Measurements from ENCODE around the gene EME1.

EME1 gene

GRCh38 chr17:50352693-50353599, 20.1 kb upstream of the EME1 start:
- no peaks in the 10 kb centered on the region for H3K9me3 ChIP-seq
- H3K36me3 ChIP-seq: peaks cover 33% of the 10 kb centered on the region
- no peak for TF ChIP-seq CTCF (IDR thresholded peaks at IDR 0.05; ENCODE audit: low read depth, low read length)
- DNase-seq: no peak
- no peak overlapping the region for H3K4me3 ChIP-seq (ENCODE audit: low read depth, low read length)
- H3K4me1 ChIP-seq: no peaks in the 10 kb centered on the region
- H3K27me3 ChIP-seq: no peaks in the 10 kb centered on the region

GRCh38 chr17:50353600-50354195, 19.3 kb upstream of the EME1 start:
- H3K4me3 ChIP-seq (ENCODE audit: low read depth, low read length): no peak overlapping the region
- no peaks in the 10 kb centered on the region for H3K4me1 ChIP-seq
- peaks cover 40% of the 10 kb centered on the region for H3K36me3 ChIP-seq
- no peaks in the 10 kb centered on the region for H3K9me3 ChIP-seq
- no peak for DNase-seq
- H3K27me3 ChIP-seq: no peaks in the 10 kb centered on the region
- TF ChIP-seq CTCF (IDR thresholded peaks at IDR 0.05; ENCODE audit: low read depth, low read length): no peak

GRCh38 chr17:50354198-50354597, 18.8 kb upstream of the EME1 start:
- Histone ChIP-seq H3K36me3 (peaks cover 45% of the 10 kb centered on the region), H3K27me3 (no peaks in the 10 kb centered on the region)
- no peak for TF ChIP-seq CTCF (IDR thresholded peaks at IDR 0.05; ENCODE audit: low read depth, low read length)

GRCh38 chr17:50354776-50355175, 18.3 kb upstream of the EME1 start:
- H3K9me3 ChIP-seq: no peaks in the 10 kb centered on the region
- H3K36me3 ChIP-seq: peaks cover 45% of the 10 kb centered on the region
- no peak for TF ChIP-seq CTCF (IDR thresholded peaks at IDR 0.05; ENCODE audit: low read depth, low read length)
- no peak for DNase-seq
- no peaks in the 10 kb centered on the region for H3K27me3 ChIP-seq
- H3K4me1 ChIP-seq: no peaks in the 10 kb centered on the region
- H3K4me3 ChIP-seq (ENCODE audit: low read depth, low read length): no peak overlapping the region

More at GRCh38 chr17:50354198-50354597, 18.8 kb upstream of the EME1 start:
- Histone ChIP-seq H3K4me3 (ENCODE audit: low read depth, low read length) (no peak overlapping the region), H3K4me1 (no peaks in the 10 kb centered on the region), H3K9me3 (no peaks in the 10 kb centered on the region)
- DNase-seq: no peak

- no peak for DNase-seq
- no peak for TF ChIP-seq CTCF (IDR thresholded peaks at IDR 0.05; ENCODE audit: low read depth, low read length)
- no peaks in the 10 kb centered on the region for H3K9me3 ChIP-seq
- no peaks in the 10 kb centered on the region for H3K4me1 ChIP-seq
- H3K36me3 ChIP-seq: peaks cover 45% of the 10 kb centered on the region
- H3K4me3 ChIP-seq (ENCODE audit: low read depth, low read length): no peak overlapping the region
- H3K27me3 ChIP-seq: no peaks in the 10 kb centered on the region
Measured at GRCh38 chr17:50355336-50355700, 17.7 kb upstream of the EME1 start.
